ENCODE data around the gene PIP4P1. TPM values are rescaled to one million over a fixed set of nuclear protein-coding genes. Genes with fewer than 3 reads are reported as not detected.
A peak's percentile ranks its signal among the peaks of the same experiment; 100 is the strongest.

PIP4P1 gene
- total and polyA plus RNA-seq, 2 of the 13 experiments (the other 11 are each of a cell fraction or from before 2014, with no cell fraction given) = 33.4 to 47.0 TPM

GRCh38 chr14:20469242-20469889 is 8.1 kb upstream of the PIP4P1 start, which contains the start of gene PNP (continued):
- peak; percentile 97 for TF ChIP-seq ZNF512B (CRISPR knock-in tag; IDR thresholded peaks at IDR 0.05; ENCODE audit: borderline replicate concordance)
- peak; percentile 94 for TF ChIP-seq ZNF124 (CRISPR knock-in tag; IDR thresholded peaks at IDR 0.05)
- no peak for TF ChIP-seq ZFP62 (CRISPR knock-in tag; IDR thresholded peaks at IDR 0.05)
- TF ChIP-seq CENPT (CRISPR knock-in tag; IDR thresholded peaks at IDR 0.05; ENCODE audit: low read depth) = peak; percentile 47; the same call in 1 of the 2 replicates
- no peak for TF ChIP-seq MAFF (IDR thresholded peaks at IDR 0.05; ENCODE audit: low read depth, low read length)
- peak; percentile 84; the same call in 1 of the 2 replicates for TF ChIP-seq ZSCAN21 (CRISPR knock-in tag; IDR thresholded peaks at IDR 0.05; ENCODE audit: borderline replicate concordance)
- no peak for TF ChIP-seq ZNF570 (CRISPR knock-in tag; IDR thresholded peaks at IDR 0.05; ENCODE audit: borderline replicate concordance)
- no peak for TF ChIP-seq STAT5B (CRISPR knock-in tag; IDR thresholded peaks at IDR 0.05)
- no peak for TF ChIP-seq KLF15 (CRISPR knock-in tag; IDR thresholded peaks at IDR 0.05; ENCODE audit: borderline replicate concordance)
- no peak for TF ChIP-seq ZNF546 (CRISPR knock-in tag; conservative IDR thresholded peaks at IDR 0.05)
- 0 out of 2 replicates have a peak, but pooled peaks have one; percentile 13 for TF ChIP-seq ESRRA (CRISPR knock-in tag; IDR thresholded peaks at IDR 0.05; ENCODE audit: low read depth)
- TF ChIP-seq ZNF773 (CRISPR knock-in tag; IDR thresholded peaks at IDR 0.05; ENCODE audit: borderline replicate concordance) = no peak
- 0 out of 2 replicates have a peak, but pooled peaks have one; percentile 67 for TF ChIP-seq PCBP1 (IDR thresholded peaks at IDR 0.05; ENCODE audit: borderline replicate concordance, low read depth, low read length)
- TF ChIP-seq ATF1 (CRISPR knock-in tag; IDR thresholded peaks at IDR 0.05) = no peak
- TF ChIP-seq ZNF549 (CRISPR knock-in tag; IDR thresholded peaks at IDR 0.05) = no peak
- TF ChIP-seq NONO (IDR thresholded peaks at IDR 0.05) = no peak
- peak; percentile 97 for TF ChIP-seq NONO (CRISPR knock-in tag; conservative IDR thresholded peaks at IDR 0.05)
- TF ChIP-seq ZNF766 (CRISPR knock-in tag; IDR thresholded peaks at IDR 0.05; ENCODE audit: borderline replicate concordance) = 0 out of 2 replicates have a peak, but pooled peaks have one; percentile 81
- TF ChIP-seq BATF2 (CRISPR knock-in tag; IDR thresholded peaks at IDR 0.05) = no peak
- TF ChIP-seq CHCHD3 (CRISPR knock-in tag; IDR thresholded peaks at IDR 0.05) = no peak; the same call in 1 of the 2 replicates
- no peak for TF ChIP-seq ZNF121 (CRISPR knock-in tag; IDR thresholded peaks at IDR 0.05)
- TF ChIP-seq YY1 (IDR thresholded peaks at IDR 0.05; ENCODE audit: insufficient read depth, insufficient replicate concordance, low read depth, low read length) = no peak
- TF ChIP-seq ZBTB46 (CRISPR knock-in tag; IDR thresholded peaks at IDR 0.05; ENCODE audit: borderline replicate concordance) = no peak
- no peak for TF ChIP-seq RBAK (CRISPR knock-in tag; IDR thresholded peaks at IDR 0.05)
